Gastrocnemius medialis (tissue), 4 donors: Measurements from ENCODE around the gene MAP7. TPM values are rescaled to one million over a fixed set of nuclear protein-coding genes. Genes with fewer than 3 reads are reported as not detected.
"Not testable (repeated sequence)": the region's sequence is repeated elsewhere in the genome, so short reads cannot be mapped to it uniquely, and the experiment has no call there.

Source experiments
- ATAC-seq, 2 donors: fragments of 150-250 bp; one replicate each; pipeline ENCODE4 v1.9.1; 2016
- DNase-seq, 2 donors: peaks; one replicate each; pipeline ENCODE4 v3.0.0-alpha.2; 2019
- H3K27ac ChIP-seq, 4 donors: fragments of 200-600 bp; sonication (generic); 1 replicate in 1 of 4; 2 replicates in 3 of 4; pipeline ENCODE4 v1.5.1; 2016 to 2018; ENCODE audit warnings: mild to moderate bottlenecking in 2 of 4, moderate library complexity in 1 of 4
- H3K27me3 ChIP-seq, 3 donors: fragments of 200-600 bp; sonication (generic) in 2 of 3; 1 replicate in 1 of 3; 2 replicates in 2 of 3; pipeline versions ENCODE4 v1.5.1 to v1.6.0; 2016 to 2019; ENCODE audit warnings: mild to moderate bottlenecking in 1 of 3, moderate library complexity in 1 of 3
- H3K36me3 ChIP-seq, 2 donors: fragments of 200-600 bp; sonication (generic) in 1 of 2; one replicate each; pipeline ENCODE4 v1.5.1; 2017 to 2018
- H3K4me1 ChIP-seq, 2 donors: fragments of 200-600 bp; sonication (generic) in 1 of 2; one replicate each; pipeline ENCODE4 v1.5.1; 2016 to 2017; ENCODE audit warnings: mild to moderate bottlenecking in 2 of 2
- H3K4me3 ChIP-seq, 4 donors: fragments of 200-600 bp; sonication (generic) in 3 of 4; 1 replicate in 1 of 4; 2 replicates in 3 of 4; pipeline ENCODE4 v1.5.1; 2016 to 2019; ENCODE audit warnings: mild to moderate bottlenecking in 2 of 4
- H3K9me3 ChIP-seq, 3 donors: fragments of 200-600 bp; sonication (generic) in 2 of 3; 1 replicate in 1 of 3; 2 replicates in 2 of 3; pipeline ENCODE4 v1.5.1; 2016 to 2019
- CTCF ChIP-seq, 5 experiments: fragments of 450-650 bp in 3 of 5; fragments of 200-600 bp in 2 of 5; sonication (generic) in 2 of 5; IDR thresholded peaks in 4 of 5; conservative IDR thresholded peaks in 1 of 5; 1 replicate in 4 of 5; 2 replicates in 1 of 5; pipeline ENCODE4 v1.5.1; 2016 to 2019; ENCODE audit warnings: antibody characterized with exemption in 5 of 5, mild to moderate bottlenecking in 3 of 5, moderate library complexity in 3 of 5
- POLR2A ChIP-seq, 2 donors: fragments of 450-650 bp; IDR thresholded peaks; one replicate each; pipeline ENCODE4 v1.6.1; 2017; ENCODE audit warnings: antibody characterized with exemption in 2 of 2, mild to moderate bottlenecking in 2 of 2, moderate library complexity in 2 of 2
- in situ Hi-C, 4 donors: fragments of 200-750 bp; cut with MboI; loops; one replicate each; pipeline versions ENCODE4 v1.15.0 to v1.8.0; 2017; ENCODE audit warnings: low sequenced_read_pairs in 4 of 4
- intact Hi-C: fragments of 100-400 bp; cut with DNase I; formaldehyde crosslinking; loops from one replicate; pipeline ENCODE4 v1.15.1; 2023; ENCODE audit warnings: low total_unique reads
- total RNA-seq, 4 donors: library from RNA; depleted of rRNA; stranded (reverse); fragments of >200 nt; gene quantifications; one replicate each; pipeline versions ENCODE4 v1.1.0 to v1.2.3, GENCODE V29; 2016

MAP7 gene
- total RNA-seq, 4 donors from 2014 or later = 0.22 to 0.56 (median 0.39) TPM

- TF ChIP-seq CTCF (IDR thresholded peaks at IDR 0.05 in 4 of 5, conservative IDR thresholded peaks at IDR 0.05 in 1 of 5) (no peak), POLR2A (IDR thresholded peaks at IDR 0.05) (peak; percentile 7 to 37)
- Histone ChIP-seq H3K9me3 (no peaks in the 10 kb centered on the region), H3K27ac (peak overlapping the region; percentile 50 to 81 (median 68)), H3K36me3 (peaks cover 0 to 8% of the 10 kb centered on the region in 2 donors), H3K27me3 (no peaks in the 10 kb centered on the region), H3K4me1 (peaks cover 30 to 38% of the 10 kb centered on the region in 2 donors), H3K4me3 (no peak overlapping the region)
- intact Hi-C loops = loop anchor here (2.0 to 10.0 kb wide), 2 partner anchors 19 to 629 kb away; partner anchors contain the start of gene IFNGR1
- ATAC-seq (peak; percentile 92 to 96), DNase-seq (peak in 1 of 2 donors; percentile 7)
- in situ Hi-C loops = no loop called here
Observed at GRCh38 chr6:136586295-136586694, 36.1 kb upstream of the MAP7 start.

- in situ Hi-C loops, DNase-seq, H3K27me3 ChIP-seq, H3K4me3 ChIP-seq, H3K9me3 ChIP-seq, H3K36me3 ChIP-seq: not testable (repeated sequence)
- peak overlapping the region; percentile 50 to 81 (median 68) for H3K27ac ChIP-seq
- intact Hi-C loops = loop anchor here (10.0 kb wide), 1 partner anchor 629 kb away; the partner anchor contains the start of gene IFNGR1
- peak in 1 of 2 donors; percentile 15 for ATAC-seq
- H3K4me1 ChIP-seq = peaks cover 30 to 38% of the 10 kb centered on the region in 2 donors
Observed at GRCh38 chr6:136585523-136585922, 35.3 kb upstream of the MAP7 start.

- intact Hi-C loops (loop anchor here (1.0 to 10.0 kb wide), 2 partner anchors 208 to 631 kb away; partner anchors contain the start of genes IFNGR1 and MAP3K5), in situ Hi-C loops (loop anchor here in 1 of 4 donors (5.0 kb wide), 1 partner anchor 213 kb away; no protein-coding TSS in a partner anchor)
- not testable (repeated sequence) for ATAC-seq, DNase-seq, H3K9me3 ChIP-seq, H3K36me3 ChIP-seq, H3K27me3 ChIP-seq, H3K4me3 ChIP-seq
- Histone ChIP-seq H3K27ac (peak overlapping the region in 1 of 4 donors; percentile 25), H3K4me1 (peaks cover 30 to 38% of the 10 kb centered on the region in 2 donors)
Observed at GRCh38 chr6:136584290-136584689, 34.1 kb upstream of the MAP7 start.

GRCh38 chr6:136582711-136583471 is 32.7 kb upstream of the MAP7 start:
- intact Hi-C loops (loop anchor here (2.0 to 10.0 kb wide), 2 partner anchors 62 to 632 kb away; partner anchors contain the start of gene IFNGR1), in situ Hi-C loops (loop anchor here in 1 of 4 donors (5.0 kb wide), 1 partner anchor 214 kb away; no protein-coding TSS in a partner anchor)
- no peak for TF ChIP-seq POLR2A (IDR thresholded peaks at IDR 0.05)
- peak; percentile 41 to 62 (median 45) for TF ChIP-seq CTCF (IDR thresholded peaks at IDR 0.05 in 4 of 5, conservative IDR thresholded peaks at IDR 0.05 in 1 of 5)
- no peak overlapping the region for H3K4me3 ChIP-seq
- peak overlapping the region in 2 of 4 donors; percentile 9 to 53 for H3K27ac ChIP-seq
- no peaks in the 10 kb centered on the region for H3K27me3 ChIP-seq
- DNase-seq = no peak
- H3K36me3 ChIP-seq = peaks cover 0 to 16% of the 10 kb centered on the region in 2 donors
- ATAC-seq = peak; percentile 50 to 69
- H3K4me1 ChIP-seq = peaks cover 30 to 38% of the 10 kb centered on the region in 2 donors
- no peaks in the 10 kb centered on the region for H3K9me3 ChIP-seq

- TF ChIP-seq POLR2A (IDR thresholded peaks at IDR 0.05) (no peak), CTCF (IDR thresholded peaks at IDR 0.05 in 4 of 5, conservative IDR thresholded peaks at IDR 0.05 in 1 of 5) (no peak)
- ATAC-seq (no peak), DNase-seq (no peak)
- Histone ChIP-seq H3K27me3 (no peaks in the 10 kb centered on the region), H3K9me3 (no peaks in the 10 kb centered on the region), H3K36me3 (peaks cover 0 to 24% of the 10 kb centered on the region in 2 donors), H3K4me1 (peaks cover 6 to 15% of the 10 kb centered on the region in 2 donors), H3K4me3 (no peak overlapping the region), H3K27ac (no peak overlapping the region)
- intact Hi-C loops (loop anchor here (10.0 kb wide), 1 partner anchor 635 kb away; the partner anchor contains the start of gene IFNGR1), in situ Hi-C loops (loop anchor here in 1 of 4 donors (5.0 kb wide), 1 partner anchor 218 kb away; no protein-coding TSS in a partner anchor)
Observed at GRCh38 chr6:136579800-136580199, 29.6 kb upstream of the MAP7 start.
